Naive thymus-derived CD4-positive, alpha-beta T cell (primary cell): ENCODE data around the gene CCDC63. TPM values are rescaled to one million over a fixed set of nuclear protein-coding genes. Genes with fewer than 3 reads are reported as not detected.

Source experiments
- ATAC-seq: fragments of 150-1000 bp; cut with Tn5 transposase; 2 replicates; pipeline ENCODE4 v1.10.0; 2021; ENCODE audit warnings: mild to moderate bottlenecking, moderate library complexity
- CTCF ChIA-PET: fragments of 350-600 bp; sonication (Branson Sonifier 250); formaldehyde crosslinking; loops from one replicate; lab custom pipeline; 2021; ENCODE audit warnings: antibody characterized with exemption; lab: Charles Lee
- POLR2A ChIA-PET: fragments of 350-600 bp; sonication (Branson Sonifier 250); formaldehyde crosslinking; loops from one replicate; lab custom pipeline; 2021; ENCODE audit warnings: antibody characterized with exemption, inconsistent platforms; lab: Charles Lee
- DNase-seq, 9 donors: peaks; one replicate each; pipeline versions ENCODE4 v3.0.0 to v3.0.0-alpha.2; 2020 to 2022; ENCODE audit warnings: mixed read lengths in 1 of 9
- H3K27ac ChIP-seq: one replicate; pipeline ENCODE4 v1.7.0; 2013; ENCODE audit warnings: mild to moderate bottlenecking, low read depth, low read length, moderate library complexity
- H3K27me3 ChIP-seq, 2 donors: one replicate each; pipeline ENCODE4 v1.7.0; 2013; ENCODE audit warnings: low read length in 2 of 2, mild to moderate bottlenecking in 2 of 2, moderate library complexity in 2 of 2; ENCODE audit not compliant: control insufficient read depth in 2 of 2, insufficient read depth in 2 of 2
- H3K36me3 ChIP-seq, 3 experiments: 1 replicate in 2 of 3; 2 replicates in 1 of 3; pipeline ENCODE4 v1.7.0; 2013; ENCODE audit warnings: low read length in 3 of 3, mild to moderate bottlenecking in 3 of 3, moderate library complexity in 1 of 3; ENCODE audit not compliant: insufficient read depth in 3 of 3, control insufficient read depth in 2 of 3
- H3K4me1 ChIP-seq, 2 donors: one replicate each; pipeline ENCODE4 v1.7.0; 2013; ENCODE audit warnings: low read length in 2 of 2, mild to moderate bottlenecking in 2 of 2, moderate library complexity in 1 of 2; ENCODE audit not compliant: control insufficient read depth in 2 of 2, insufficient read depth in 2 of 2
- H3K4me3 ChIP-seq: 2 replicates; pipeline ENCODE4 v1.7.0; 2013; ENCODE audit warnings: mild to moderate bottlenecking, low read length
- H3K9me3 ChIP-seq, 3 experiments: 1 replicate in 2 of 3; 2 replicates in 1 of 3; pipeline ENCODE4 v1.7.0; 2013; ENCODE audit warnings: low read length in 3 of 3; ENCODE audit not compliant: control insufficient read depth in 2 of 3
- H3K27ac Mint-ChIP-seq, 9 donors: one replicate each; pipeline ENCODE4 v1.8.0; 2020 to 2022; ENCODE audit warnings: mixed read lengths in 9 of 9, mild to moderate bottlenecking in 8 of 9, moderate library complexity in 5 of 9, inconsistent platforms in 2 of 9
- H3K27me3 Mint-ChIP-seq, 5 donors: one replicate each; pipeline ENCODE4 v1.8.0; 2021 to 2022; ENCODE audit warnings: mixed read lengths in 5 of 5, mild to moderate bottlenecking in 1 of 5
- H3K36me3 Mint-ChIP-seq, 5 donors: one replicate each; pipeline ENCODE4 v1.8.0; 2020 to 2022; ENCODE audit warnings: mixed read lengths in 5 of 5, mild to moderate bottlenecking in 3 of 5, inconsistent platforms in 1 of 5
- H3K4me1 Mint-ChIP-seq, 7 donors: one replicate each; pipeline ENCODE4 v1.8.0; 2020 to 2022; ENCODE audit warnings: mixed read lengths in 7 of 7, mild to moderate bottlenecking in 3 of 7, inconsistent platforms in 1 of 7
- H3K4me3 Mint-ChIP-seq, 10 donors: one replicate each; pipeline ENCODE4 v1.8.0; 2020 to 2022; ENCODE audit warnings: mild to moderate bottlenecking in 10 of 10, mixed read lengths in 10 of 10, moderate library complexity in 6 of 10, inconsistent platforms in 2 of 10
- H3K9me3 Mint-ChIP-seq, 11 donors: one replicate each; pipeline ENCODE4 v1.8.0; 2020 to 2022; ENCODE audit warnings: mixed read lengths in 11 of 11, mild to moderate bottlenecking in 4 of 11, inconsistent platforms in 1 of 11, moderate library complexity in 1 of 11
- intact Hi-C, 2 donors: fragments of 100-400 bp; cut with micrococcal nuclease; formaldehyde crosslinking; loops; one replicate each; pipeline ENCODE4 v1.15.1; 2023
- polyA plus RNA-seq, 2 donors: library from polyadenylated mRNA; unstranded; fragments of 300-500 nt; fragmentation: Illumina TruSeq; gene quantifications; one replicate each; pipeline ENCODE4 v1.2.3, GENCODE V29; 2021
- total RNA-seq, 6 experiments: library from RNA in 5 of 6; stranded (reverse) in 5 of 6; gene quantifications; 1 replicate in 5 of 6; 2 replicates in 1 of 6; pipeline ENCODE4 v1.2.3 and lab custom pipeline; 2021 to 2026

Gene CCDC63
- total and polyA plus RNA-seq, 7 experiments from 2014 or later: not detected

- Mint-ChIP-seq H3K4me1 (peaks cover 0 to 10% (median 6%) of the 10 kb centered on the region in 7 donors), H3K36me3 (no peaks in the 10 kb centered on the region), H3K4me3 (peak overlapping the region in 9 of 10 donors; percentile 35 to 75 (median 58)), H3K27me3 (peaks cover 0 to 4% (median 0%) of the 10 kb centered on the region in 5 donors), H3K27ac (peak overlapping the region in 8 of 9 donors; percentile 4 to 81 (median 20)), H3K9me3 (no peaks in the 10 kb centered on the region)
- H3K36me3 ChIP-seq: no peaks in the 10 kb centered on the region
- no peaks in the 10 kb centered on the region for H3K4me1 ChIP-seq
- ChIA-PET CTCF (interaction anchor here (0.5 to 3.5 kb wide), 8 partner anchors 11 to 626 kb away, joined by 3 to 12 read pairs (median 4); partner anchors contain the start of gene ARPC3), POLR2A (interaction anchor here (0.9 kb wide), 1 partner anchor 377 kb away, joined by 3 read pairs; the partner anchor contains the start of gene ARPC3)
- H3K9me3 ChIP-seq: no peaks in the 10 kb centered on the region
- peak; percentile 61 to 85 (median 77) for DNase-seq
- no peak overlapping the region for H3K27ac ChIP-seq
- intact Hi-C loops: loop anchor here (1.0 to 5.0 kb wide), 14 partner anchors 46 to 726 kb away; partner anchors contain the start of genes ARPC3 (in 2 of the 2) and PPP1CC (in 2 of the 2)
- ATAC-seq: peak; percentile 98
- H3K27me3 ChIP-seq: no peaks in the 10 kb centered on the region
- H3K4me3 ChIP-seq: no peak overlapping the region
These were observed 20.1 kb upstream of the CCDC63 start for GRCh38 chr12:110826592-110827200.

GRCh38 chr12:110829308-110829707, 17.5 kb upstream of the CCDC63 start:
- intact Hi-C loops: loop anchor here in 1 of 2 donors (5.0 kb wide), 2 partner anchors 52 to 277 kb away; no protein-coding TSS in a partner anchor

GRCh38 chr12:110836291-110836690, 10.5 kb upstream of the CCDC63 start:
- ChIA-PET CTCF (no interaction called here), POLR2A (no interaction called here)
- DNase-seq (no peak), ATAC-seq (no peak)
- Histone ChIP-seq H3K4me1 (no peaks in the 10 kb centered on the region), H3K4me3 (no peak overlapping the region), H3K36me3 (no peaks in the 10 kb centered on the region), H3K27ac (no peak overlapping the region), H3K27me3 (no peaks in the 10 kb centered on the region), H3K9me3 (no peaks in the 10 kb centered on the region)
- intact Hi-C loops: no loop called here
- peaks cover 0 to 2% (median 0%) of the 10 kb centered on the region in 11 donors for H3K9me3 Mint-ChIP-seq
- H3K4me1 Mint-ChIP-seq: no peaks in the 10 kb centered on the region
- peaks cover 0 to 14% (median 0%) of the 10 kb centered on the region in 5 donors for H3K27me3 Mint-ChIP-seq
- no peak overlapping the region for H3K4me3 Mint-ChIP-seq
- H3K36me3 Mint-ChIP-seq: no peaks in the 10 kb centered on the region
- no peak overlapping the region for H3K27ac Mint-ChIP-seq

More at GRCh38 chr12:110829308-110829707, 17.5 kb upstream of the CCDC63 start:
- Histone ChIP-seq H3K4me1 (no peaks in the 10 kb centered on the region), H3K9me3 (no peaks in the 10 kb centered on the region), H3K4me3 (no peak overlapping the region), H3K27me3 (no peaks in the 10 kb centered on the region), H3K27ac (no peak overlapping the region), H3K36me3 (no peaks in the 10 kb centered on the region)
- no peak for ATAC-seq
- ChIA-PET POLR2A (no interaction called here), CTCF (interaction anchor here (0.7 kb wide), 1 partner anchor 129 kb away, joined by 3 read pairs; no protein-coding TSS in a partner anchor)
- Mint-ChIP-seq H3K36me3 (no peaks in the 10 kb centered on the region), H3K9me3 (no peaks in the 10 kb centered on the region), H3K4me3 (no peak overlapping the region), H3K27me3 (peaks cover 0 to 9% (median 0%) of the 10 kb centered on the region in 5 donors), H3K27ac (no peak overlapping the region), H3K4me1 (peaks cover 0 to 10% (median 6%) of the 10 kb centered on the region in 7 donors)
- DNase-seq: no peak

- ChIA-PET CTCF (no interaction called here), POLR2A (no interaction called here)
- H3K4me3 ChIP-seq: no peak overlapping the region
- Mint-ChIP-seq H3K9me3 (peaks cover 0 to 2% (median 0%) of the 10 kb centered on the region in 11 donors), H3K4me1 (no peaks in the 10 kb centered on the region), H3K4me3 (no peak overlapping the region), H3K36me3 (no peaks in the 10 kb centered on the region), H3K27ac (no peak overlapping the region), H3K27me3 (peaks cover 0 to 33% (median 0%) of the 10 kb centered on the region in 5 donors)
- H3K9me3 ChIP-seq: no peaks in the 10 kb centered on the region
- intact Hi-C loops: no loop called here
- H3K27ac ChIP-seq: no peak overlapping the region
- H3K36me3 ChIP-seq: no peaks in the 10 kb centered on the region
- DNase-seq: no peak
- no peak for ATAC-seq
- H3K4me1 ChIP-seq: no peaks in the 10 kb centered on the region
- no peaks in the 10 kb centered on the region for H3K27me3 ChIP-seq
These were observed 5.8 kb upstream of the CCDC63 start for GRCh38 chr12:110841007-110841406.

- H3K4me3 Mint-ChIP-seq: no peak overlapping the region
- CTCF ChIA-PET: no interaction called here
- H3K27me3 Mint-ChIP-seq: peaks cover 11 to 60% (median 19%) of the 10 kb centered on the region in 5 donors
These were observed 2.7 kb upstream of the CCDC63 start for GRCh38 chr12:110844131-110844530.

GRCh38 chr12:110844551-110845338, 2.0 kb upstream of the CCDC63 start:
- CTCF ChIA-PET: interaction anchor here (0.6 kb wide), 1 partner anchor 115 kb away, joined by 3 read pairs; no protein-coding TSS in a partner anchor
- no peak overlapping the region for H3K27ac Mint-ChIP-seq
- peaks cover 11 to 58% (median 19%) of the 10 kb centered on the region in 5 donors for H3K27me3 Mint-ChIP-seq

More at GRCh38 chr12:110844131-110844530, 2.7 kb upstream of the CCDC63 start:
- no peaks in the 10 kb centered on the region for H3K36me3 ChIP-seq
- no peak overlapping the region for H3K27ac ChIP-seq
- ATAC-seq (no peak), DNase-seq (no peak)
- intact Hi-C loops: no loop called here
- Mint-ChIP-seq H3K4me1 (peaks cover 0 to 10% (median 4%) of the 10 kb centered on the region in 7 donors), H3K36me3 (no peaks in the 10 kb centered on the region), H3K9me3 (peaks cover 0 to 4% (median 0%) of the 10 kb centered on the region in 11 donors), H3K27ac (no peak overlapping the region)
- no peaks in the 10 kb centered on the region for H3K27me3 ChIP-seq
- no peak overlapping the region for H3K4me3 ChIP-seq
- H3K9me3 ChIP-seq: no peaks in the 10 kb centered on the region
- H3K4me1 ChIP-seq: no peaks in the 10 kb centered on the region
- POLR2A ChIA-PET: no interaction called here

More at GRCh38 chr12:110844551-110845338, 2.0 kb upstream of the CCDC63 start:
- no peak overlapping the region for H3K4me3 Mint-ChIP-seq
- DNase-seq (no peak), ATAC-seq (no peak)
- Histone ChIP-seq H3K36me3 (no peaks in the 10 kb centered on the region), H3K4me3 (no peak overlapping the region), H3K27me3 (no peaks in the 10 kb centered on the region), H3K9me3 (no peaks in the 10 kb centered on the region), H3K4me1 (no peaks in the 10 kb centered on the region), H3K27ac (no peak overlapping the region)
- no peaks in the 10 kb centered on the region for H3K36me3 Mint-ChIP-seq
- POLR2A ChIA-PET: no interaction called here
- intact Hi-C loops: no loop called here
- peaks cover 0 to 10% (median 4%) of the 10 kb centered on the region in 7 donors for H3K4me1 Mint-ChIP-seq
- peaks cover 0 to 3% (median 0%) of the 10 kb centered on the region in 11 donors for H3K9me3 Mint-ChIP-seq
